HG03565 (cell line): Measurements from ENCODE around the gene ZNF558.
"Not testable (repeated sequence)": the region's sequence is repeated elsewhere in the genome, so short reads cannot be mapped to it uniquely, and the experiment has no call there.

ENCODE experiments used
- ATAC-seq: cut with Tn5 transposase; IDR thresholded peaks from one replicate; pipeline ENCODE4 v1.9.1; 2021; ENCODE audit warnings: mild to moderate bottlenecking, moderate library complexity; ENCODE audit not compliant: unreplicated experiment

ZNF558 gene

DNA sequence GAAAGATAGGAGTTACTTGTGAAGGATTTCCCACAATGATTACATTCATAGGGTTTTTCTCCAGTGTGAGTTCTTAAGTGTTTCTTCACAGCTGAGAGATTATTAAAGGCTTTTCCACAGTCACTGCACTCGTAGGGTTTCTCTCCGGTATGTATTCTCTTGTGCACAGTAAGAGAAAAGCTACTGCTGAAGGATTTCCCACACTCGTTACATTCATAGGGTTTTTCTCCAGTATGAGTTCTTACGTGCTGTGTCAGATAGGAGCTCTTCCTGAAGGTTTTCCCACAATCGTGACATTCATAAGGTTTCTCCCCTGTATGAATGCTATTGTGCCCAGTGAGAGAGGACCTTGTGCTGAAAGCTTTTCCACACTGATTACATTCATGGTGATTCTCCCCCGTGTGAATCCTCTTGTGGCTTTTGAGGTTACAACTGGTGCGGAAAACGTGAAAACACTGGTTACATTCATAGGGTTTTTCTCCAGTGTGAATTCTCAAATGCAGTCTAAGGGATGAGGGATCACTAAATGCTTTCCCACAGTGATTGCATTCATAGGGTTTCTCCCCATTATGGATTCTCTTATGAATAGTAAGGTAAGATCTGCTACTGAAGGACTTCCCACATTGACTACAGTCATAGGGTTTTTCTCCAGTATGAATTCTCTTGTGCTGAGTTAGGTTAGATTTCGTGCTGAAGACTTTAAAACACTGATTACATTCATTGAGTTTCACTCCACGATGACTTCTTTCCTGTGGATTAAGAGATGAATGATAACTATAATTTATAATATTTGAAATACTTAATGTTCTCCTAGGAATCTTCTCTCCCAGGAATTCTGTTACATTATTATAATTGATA lies 20.6 kb downstream of the ZNF558 start:
- ATAC-seq = no peak

DNA sequence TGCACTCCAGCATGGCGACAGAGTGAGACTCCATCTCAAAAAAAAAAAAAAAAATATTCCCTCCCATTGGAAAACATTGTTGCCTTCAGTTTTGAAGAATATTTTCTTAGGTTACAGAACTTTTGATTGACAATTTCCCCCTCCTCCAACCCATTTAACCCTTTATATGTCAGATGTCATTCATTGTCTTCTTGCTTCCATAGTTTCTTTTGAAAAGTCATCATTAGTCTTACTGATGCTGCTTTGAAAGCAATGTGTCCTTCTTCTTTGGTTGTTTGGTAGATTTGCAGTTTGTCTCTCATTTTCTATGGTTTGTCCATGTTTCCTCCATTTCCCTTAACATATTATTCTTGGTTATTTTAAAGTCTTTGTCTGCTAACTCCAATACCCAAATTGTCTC lies 25.4 kb downstream of the ZNF558 start:
- ATAC-seq = no peak

DNA sequence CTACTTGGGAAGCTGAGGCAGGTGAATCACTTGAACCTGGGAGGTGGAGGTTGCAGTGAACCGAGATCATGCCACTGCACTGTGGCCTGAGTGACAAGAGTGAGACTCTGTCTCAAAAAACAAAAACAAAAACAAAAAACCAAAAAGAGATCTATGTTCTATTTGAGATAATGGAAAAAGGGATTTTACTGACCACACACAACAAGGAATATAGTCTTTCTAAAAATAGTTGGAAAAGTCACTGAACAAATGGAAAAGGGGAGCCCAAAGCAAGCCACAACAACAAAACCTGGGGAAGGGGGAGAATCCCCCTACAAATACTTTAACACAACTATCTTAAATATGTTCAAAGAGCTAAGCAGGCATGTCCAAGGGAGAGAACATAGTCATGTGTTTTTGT lies 37.3 kb downstream of the ZNF558 start:
- no peak for ATAC-seq

DNA sequence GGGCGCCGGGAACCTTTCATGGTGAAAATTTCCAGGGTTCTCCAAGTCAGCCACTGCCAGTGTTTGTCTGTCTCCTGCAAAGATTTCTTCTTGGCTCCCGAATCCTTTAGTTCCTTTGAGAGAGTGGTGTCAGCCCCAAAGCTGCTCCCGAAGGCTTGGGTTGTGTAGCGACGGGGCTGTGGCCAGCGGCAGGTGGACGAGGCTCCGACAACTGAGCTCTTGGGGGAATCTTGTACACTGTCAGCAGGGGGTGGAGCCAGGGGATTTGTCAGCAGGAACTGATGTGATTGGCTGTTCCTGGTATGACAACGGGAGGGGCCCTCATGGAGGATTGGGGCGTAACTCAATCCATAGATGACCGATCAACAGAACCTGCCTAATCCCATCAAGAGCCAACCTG lies 58.5 kb downstream of the ZNF558 start:
- not testable (repeated sequence) for ATAC-seq

DNA sequence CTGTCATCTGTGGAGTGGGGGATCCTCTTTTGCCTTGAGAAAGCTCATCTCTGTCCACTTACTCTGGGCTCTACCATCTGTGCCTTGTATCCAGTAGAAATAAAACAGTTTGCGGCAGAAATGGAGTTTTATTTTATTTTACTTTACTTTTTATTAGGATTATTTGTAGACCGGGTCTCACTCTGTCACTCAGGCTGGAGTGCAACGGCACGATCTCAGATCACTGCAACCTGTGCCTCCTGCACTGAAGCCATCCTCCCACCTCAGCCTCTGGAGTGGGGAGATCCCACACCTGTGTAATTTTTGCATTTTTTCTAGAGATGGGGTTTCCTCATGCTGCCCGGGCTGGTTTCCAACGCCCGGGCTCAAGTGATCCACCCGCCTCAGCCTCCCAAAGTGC lies 62.8 kb downstream of the ZNF558 start:
- not testable (repeated sequence) for ATAC-seq

DNA sequence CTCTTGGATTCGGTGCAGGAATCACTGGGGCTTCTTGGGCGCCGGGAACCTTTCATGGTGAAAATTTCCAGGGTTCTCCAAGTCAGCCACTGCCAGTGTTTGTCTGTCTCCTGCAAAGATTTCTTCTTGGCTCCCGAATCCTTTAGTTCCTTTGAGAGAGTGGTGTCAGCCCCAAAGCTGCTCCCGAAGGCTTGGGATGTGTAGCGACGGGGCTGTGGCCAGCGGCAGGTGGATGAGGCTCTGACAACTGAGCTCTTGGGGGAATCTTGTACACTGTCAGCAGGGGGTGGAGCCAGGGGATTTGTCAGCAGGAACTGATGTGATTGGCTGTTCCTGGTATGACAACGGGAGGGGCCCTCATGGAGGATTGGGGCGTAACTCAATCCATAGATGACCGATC lies 64.8 kb downstream of the ZNF558 start:
- ATAC-seq = not testable (repeated sequence)
